Lung microvascular endothelial cell (primary cell): ENCODE results near the gene SCAMP5. TPM values are rescaled to one million over a fixed set of nuclear protein-coding genes. Genes with fewer than 3 reads are reported as not detected.

Experiments
- DNase-seq, 2 donors: peaks; one replicate each; pipeline versions ENCODE4 v3.0.0 to v3.0.0-alpha.2; 2010; ENCODE audit warnings: low read depth in 2 of 2
- total RNA-seq: library from RNA; depleted of rRNA; stranded (reverse); fragments of >200 nt; gene quantifications from 2 replicates; pipeline ENCODE4 v1.2.1, GENCODE V29; 2014

The SCAMP5 gene
- total RNA-seq, 1 donor from 2014 or later, result 5.6 TPM

- DNase-seq, result no peak
Observed at GRCh38 chr15:74976159-74976558, 19.2 kb upstream of the SCAMP5 start.

- peak in 1 of 2 donors; percentile 45 for DNase-seq
Observed at GRCh38 chr15:74977599-74977998, 17.8 kb upstream of the SCAMP5 start.

GRCh38 chr15:74978077-74978476 lies 17.3 kb upstream of the SCAMP5 start:
- DNase-seq, result no peak

GRCh38 chr15:74978503-74978902 lies 16.9 kb upstream of the SCAMP5 start:
- peak in 1 of 2 donors; percentile 48 for DNase-seq

GRCh38 chr15:74982183-74982582 lies 13.2 kb upstream of the SCAMP5 start:
- DNase-seq, result peak in 1 of 2 donors; percentile 16

- DNase-seq, result peak in 1 of 2 donors; percentile 57
Observed at GRCh38 chr15:74983725-74984231, 11.6 kb upstream of the SCAMP5 start.

- DNase-seq, result peak; percentile 73 to 90
Observed at GRCh38 chr15:74988007-74988800, 7.2 kb upstream of the SCAMP5 start.

GRCh38 chr15:74989527-74989926 lies 5.8 kb upstream of the SCAMP5 start:
- no peak for DNase-seq

GRCh38 chr15:74992619-74993018 lies 2.7 kb upstream of the SCAMP5 start:
- no peak for DNase-seq

GRCh38 chr15:74994236-74994635 lies 1.1 kb upstream of the SCAMP5 start:
- DNase-seq, result no peak

GRCh38 chr15:74994685-74995084 lies 678 bp upstream of the SCAMP5 start:
- DNase-seq, result no peak

GRCh38 chr15:74995779-74996765 lies 709 bp downstream of the SCAMP5 start:
- peak in 1 of 2 donors; percentile 27 for DNase-seq

- DNase-seq, result peak; percentile 6 to 43
Observed at GRCh38 chr15:74997141-74997540, 1.8 kb downstream of the SCAMP5 start.

- DNase-seq, result no peak
Observed at GRCh38 chr15:74997543-74997942, 2.2 kb downstream of the SCAMP5 start.

GRCh38 chr15:75001310-75001709 lies 5.9 kb downstream of the SCAMP5 start:
- DNase-seq, result no peak

GRCh38 chr15:75002398-75002797 lies 7.0 kb downstream of the SCAMP5 start:
- DNase-seq, result no peak

GRCh38 chr15:75007216-75007615 lies 11.9 kb downstream of the SCAMP5 start:
- no peak for DNase-seq

GRCh38 chr15:75008221-75008625 lies 12.9 kb downstream of the SCAMP5 start:
- DNase-seq, result no peak

GRCh38 chr15:75008629-75009326 lies 13.4 kb downstream of the SCAMP5 start:
- no peak for DNase-seq

GRCh38 chr15:75016431-75016830 lies 21.1 kb downstream of the SCAMP5 start:
- DNase-seq, result no peak

GRCh38 chr15:75019916-75020315 lies 24.6 kb downstream of the SCAMP5 start:
- DNase-seq, result no peak
